Hepatocyte (in vitro differentiated cells): ENCODE data around the gene CD69. TPM values are rescaled to one million over a fixed set of nuclear protein-coding genes. Genes with fewer than 3 reads are reported as not detected.

ENCODE experiments used
- DNase-seq: peaks from one replicate; pipeline ENCODE4 v3.0.0-alpha.2; 2016; ENCODE audit warnings: low spot score
- H2AFZ ChIP-seq: fragments of 200-600 bp; sonication (generic); 2 replicates; pipeline ENCODE4 v1.6.0; 2016; ENCODE audit warnings: antibody characterized with exemption, mild to moderate bottlenecking
- H3K27ac ChIP-seq: fragments of 200-600 bp; sonication (generic); 2 replicates; pipeline ENCODE4 v1.5.1; 2016; ENCODE audit warnings: mild to moderate bottlenecking
- H3K27me3 ChIP-seq: fragments of 200-600 bp; sonication (generic); 2 replicates; pipeline ENCODE4 v1.6.1; 2016
- H3K36me3 ChIP-seq: fragments of 200-600 bp; sonication (generic); replicated peaks from 2 replicates; pipeline ENCODE4 v1.5.1; 2016; ENCODE audit warnings: low read depth; ENCODE audit not compliant: insufficient read depth
- H3K4me1 ChIP-seq: fragments of 200-600 bp; sonication (generic); 2 replicates; pipeline ENCODE4 v1.5.1; 2016; ENCODE audit warnings: mild to moderate bottlenecking, moderate library complexity; ENCODE audit not compliant: insufficient read depth
- H3K4me2 ChIP-seq: fragments of 200-600 bp; sonication (generic); 2 replicates; pipeline ENCODE4 v1.6.0; 2016
- H3K4me3 ChIP-seq: fragments of 200-600 bp; sonication (generic); 2 replicates; pipeline ENCODE4 v1.5.1; 2016; ENCODE audit warnings: mild to moderate bottlenecking
- H3K79me2 ChIP-seq: fragments of 200-600 bp; sonication (generic); 2 replicates; pipeline ENCODE4 v1.6.0; 2017; ENCODE audit warnings: mild to moderate bottlenecking
- H3K9me2 ChIP-seq: fragments of 200-600 bp; sonication (generic); replicated peaks from 2 replicates; pipeline ENCODE4 v1.6.0; 2017; ENCODE audit warnings: mild to moderate bottlenecking; ENCODE audit not compliant: insufficient read depth
- H3K9me3 ChIP-seq: fragments of 200-600 bp; sonication (generic); 2 replicates; pipeline ENCODE4 v1.5.1; 2016; ENCODE audit warnings: low read depth, mild to moderate bottlenecking
- H4K20me1 ChIP-seq: fragments of 200-600 bp; sonication (generic); 2 replicates; pipeline ENCODE4 v1.6.0; 2016; ENCODE audit warnings: mild to moderate bottlenecking; ENCODE audit not compliant: insufficient read depth, poor library complexity, severe bottlenecking
- CTCF ChIP-seq: fragments of 200-600 bp; sonication (generic); IDR thresholded peaks from 2 replicates; pipeline ENCODE4 v1.5.1; 2016; ENCODE audit warnings: antibody characterized with exemption, mild to moderate bottlenecking; ENCODE audit not compliant: poor library complexity
- EZH2 ChIP-seq: fragments of 200-600 bp; sonication (generic); IDR thresholded peaks from 2 replicates; pipeline ENCODE4 v1.6.1; 2016; ENCODE audit warnings: antibody characterized with exemption, mild to moderate bottlenecking, borderline replicate concordance
- EZH2phosphoT487 ChIP-seq: fragments of 200-600 bp; sonication (generic); IDR thresholded peaks from one replicate; pipeline ENCODE4 v1.6.1; 2018; ENCODE audit warnings: antibody characterized with exemption, mild to moderate bottlenecking, low read depth, moderate library complexity; ENCODE audit not compliant: unreplicated experiment, severe bottlenecking
- WGBS: methylation state at CpG from one replicate; pipeline ENCODE4 v1.1.6; 2016; ENCODE audit warnings: low lambda C conversion rate; ENCODE audit errors: missing lambda C conversion rate; 5-methylcytosine and 5-hydroxymethylcytosine counted together
- polyA plus RNA-seq: library from polyadenylated mRNA; unstranded; fragments of >200 nt; fragmentation: Nextera tagmentation; extraction: Ambion mirVana; gene quantifications from 2 replicates; pipeline ENCODE4 v1.2.1, GENCODE V29; 2016
- total RNA-seq: library from RNA; depleted of rRNA; stranded (reverse); fragments of >200 nt; gene quantifications from 2 replicates; pipeline ENCODE4 v1.2.3, GENCODE V29; 2014

The CD69 gene
- total RNA-seq (0.07 TPM in 1 of 2 replicates, not detected in the other), polyA plus RNA-seq (0.57 TPM in 1 of 2 replicates, not detected in the other)

GRCh38 chr12:9760699-9761418, at the start of gene CD69:
TSS of gene CD69 (minus strand) at chr12:9760901. CDS start at chr12:9760820, 81 bp downstream.
- DNase-seq = no peak
- H3K27me3 ChIP-seq = no peaks in the 10 kb centered on the region
- H4K20me1 ChIP-seq = no peaks in the 10 kb centered on the region
- no peaks in the 10 kb centered on the region for H3K9me2 ChIP-seq
- H3K9me3 ChIP-seq = no peaks in the 10 kb centered on the region
- H3K4me2 ChIP-seq = no peak within 1 kb of the TSS
- WGBS = 85% methylated on average over 6 of the region's 6 CpGs
- no peaks in the 10 kb centered on the region for H3K4me1 ChIP-seq
- TF ChIP-seq CTCF (no peak), EZH2 (no peak), EZH2phosphoT487 (no peak)
- no peak within 1 kb of the TSS for H3K27ac ChIP-seq
- H3K79me2 ChIP-seq = no peaks in the 10 kb centered on the region
- no peak within 1 kb of the TSS for H3K4me3 ChIP-seq
- H2AFZ ChIP-seq = no peak within 1 kb of the TSS
- no peaks in the 10 kb centered on the region for H3K36me3 ChIP-seq

DNA sequence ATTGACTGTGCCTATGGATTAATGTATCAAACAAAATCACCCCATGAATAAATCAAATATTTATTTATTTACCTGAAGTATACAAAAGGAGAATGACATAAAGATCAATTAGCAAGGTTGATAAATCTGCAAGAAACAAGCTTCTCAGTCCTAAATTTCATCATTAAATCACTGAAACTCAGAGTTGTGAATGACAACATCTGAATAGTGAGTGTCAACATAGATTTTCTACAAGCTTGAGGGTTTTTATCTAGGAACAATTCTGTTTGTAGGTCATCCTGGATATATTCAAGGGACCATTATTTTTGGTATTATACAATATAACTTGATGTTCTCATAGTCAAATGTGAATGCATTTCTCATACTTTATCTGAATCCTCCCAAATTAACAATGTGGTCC, 49.2 kb upstream of the CD69 start:
- TF ChIP-seq CTCF (no peak), EZH2 (no peak), EZH2phosphoT487 (no peak)
- Histone ChIP-seq H3K9me3 (no peaks in the 10 kb centered on the region), H3K4me3 (no peak overlapping the region), H3K27ac (no peak overlapping the region), H3K4me1 (no peaks in the 10 kb centered on the region), H4K20me1 (no peaks in the 10 kb centered on the region), H3K9me2 (no peaks in the 10 kb centered on the region), H3K36me3 (no peaks in the 10 kb centered on the region), H2AFZ (no peak overlapping the region), H3K79me2 (no peaks in the 10 kb centered on the region), H3K27me3 (no peaks in the 10 kb centered on the region), H3K4me2 (no peak overlapping the region)
- DNase-seq = no peak

DNA sequence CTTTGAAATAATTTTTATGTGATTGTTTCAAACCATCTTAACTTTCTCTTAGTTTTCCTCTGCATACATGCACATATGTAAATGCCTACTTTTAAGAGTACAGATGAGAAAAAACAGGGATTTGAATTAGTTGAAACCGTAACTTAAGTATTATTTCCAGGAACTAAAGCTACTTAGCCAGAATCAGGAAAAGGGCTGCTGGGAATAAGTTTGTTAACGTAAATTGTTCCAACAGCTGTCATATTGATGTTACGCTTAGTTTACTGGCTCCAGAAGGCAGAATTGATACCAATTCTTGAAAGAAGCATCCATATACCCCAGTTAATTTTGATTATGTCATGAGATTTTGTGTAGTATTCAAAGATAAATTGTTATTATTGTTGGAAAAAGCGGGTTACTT, 48.6 kb upstream of the CD69 start:
- no peaks in the 10 kb centered on the region for H4K20me1 ChIP-seq
- no peaks in the 10 kb centered on the region for H3K79me2 ChIP-seq
- H3K4me1 ChIP-seq = no peaks in the 10 kb centered on the region
- H3K36me3 ChIP-seq = no peaks in the 10 kb centered on the region
- no peak overlapping the region for H3K4me2 ChIP-seq
- DNase-seq = no peak
- TF ChIP-seq EZH2 (no peak), EZH2phosphoT487 (no peak), CTCF (no peak)
- H3K9me2 ChIP-seq = no peaks in the 10 kb centered on the region
- H2AFZ ChIP-seq = no peak overlapping the region
- H3K27ac ChIP-seq = no peak overlapping the region
- WGBS = 81% methylated on average over 4 of the region's 4 CpGs
- no peaks in the 10 kb centered on the region for H3K27me3 ChIP-seq
- H3K4me3 ChIP-seq = no peak overlapping the region
- H3K9me3 ChIP-seq = no peaks in the 10 kb centered on the region

- H3K36me3 ChIP-seq = no peaks in the 10 kb centered on the region
- no peak overlapping the region for H2AFZ ChIP-seq
- no peaks in the 10 kb centered on the region for H3K27me3 ChIP-seq
- no peaks in the 10 kb centered on the region for H4K20me1 ChIP-seq
- H3K4me1 ChIP-seq = no peaks in the 10 kb centered on the region
- no peak overlapping the region for H3K4me3 ChIP-seq
- no peak for DNase-seq
- H3K9me2 ChIP-seq = no peaks in the 10 kb centered on the region
- TF ChIP-seq CTCF = no peak
- TF ChIP-seq EZH2phosphoT487 = no peak
- TF ChIP-seq EZH2 = no peak
- H3K9me3 ChIP-seq = no peaks in the 10 kb centered on the region
- no peak overlapping the region for H3K4me2 ChIP-seq
- H3K27ac ChIP-seq = no peak overlapping the region
- WGBS = 80% methylated on average over 3 of the region's 3 CpGs
- no peaks in the 10 kb centered on the region for H3K79me2 ChIP-seq
Observed at GRCh38 chr12:9808504-9808903, 47.8 kb upstream of the CD69 start.
